Fibroblast of skin of abdomen (primary cell): ENCODE results near the gene AP5M1. TPM values are rescaled to one million over a fixed set of nuclear protein-coding genes. Genes with fewer than 3 reads are reported as not detected.
"Not testable (repeated sequence)": the region's sequence is repeated elsewhere in the genome, so short reads cannot be mapped to it uniquely, and the experiment has no call there.

Experiments
- DNase-seq: peaks from one replicate; pipeline ENCODE4 v3.0.0-alpha.2; 2013
- polyA plus RNA-seq, 2 experiments: library from polyadenylated mRNA; unstranded; fragments of 120-200 nt; gene quantifications; one replicate each; pipeline ENCODE4 v1.2.1, GENCODE V29; 2013; ENCODE audit not compliant: insufficient read length in 2 of 2

The AP5M1 gene, protein sequence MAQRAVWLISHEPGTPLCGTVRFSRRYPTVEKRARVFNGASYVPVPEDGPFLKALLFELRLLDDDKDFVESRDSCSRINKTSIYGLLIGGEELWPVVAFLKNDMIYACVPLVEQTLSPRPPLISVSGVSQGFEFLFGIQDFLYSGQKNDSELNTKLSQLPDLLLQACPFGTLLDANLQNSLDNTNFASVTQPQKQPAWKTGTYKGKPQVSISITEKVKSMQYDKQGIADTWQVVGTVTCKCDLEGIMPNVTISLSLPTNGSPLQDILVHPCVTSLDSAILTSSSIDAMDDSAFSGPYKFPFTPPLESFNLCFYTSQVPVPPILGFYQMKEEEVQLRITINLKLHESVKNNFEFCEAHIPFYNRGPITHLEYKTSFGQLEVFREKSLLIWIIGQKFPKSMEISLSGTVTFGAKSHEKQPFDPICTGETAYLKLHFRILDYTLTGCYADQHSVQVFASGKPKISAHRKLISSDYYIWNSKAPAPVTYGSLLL
- polyA plus RNA-seq (2013, experiment 1 of 2; ENCODE audit: insufficient read length) = 28.1 TPM
- 28.2 TPM for polyA plus RNA-seq (2013, experiment 2 of 2; ENCODE audit: insufficient read length)

DNA sequence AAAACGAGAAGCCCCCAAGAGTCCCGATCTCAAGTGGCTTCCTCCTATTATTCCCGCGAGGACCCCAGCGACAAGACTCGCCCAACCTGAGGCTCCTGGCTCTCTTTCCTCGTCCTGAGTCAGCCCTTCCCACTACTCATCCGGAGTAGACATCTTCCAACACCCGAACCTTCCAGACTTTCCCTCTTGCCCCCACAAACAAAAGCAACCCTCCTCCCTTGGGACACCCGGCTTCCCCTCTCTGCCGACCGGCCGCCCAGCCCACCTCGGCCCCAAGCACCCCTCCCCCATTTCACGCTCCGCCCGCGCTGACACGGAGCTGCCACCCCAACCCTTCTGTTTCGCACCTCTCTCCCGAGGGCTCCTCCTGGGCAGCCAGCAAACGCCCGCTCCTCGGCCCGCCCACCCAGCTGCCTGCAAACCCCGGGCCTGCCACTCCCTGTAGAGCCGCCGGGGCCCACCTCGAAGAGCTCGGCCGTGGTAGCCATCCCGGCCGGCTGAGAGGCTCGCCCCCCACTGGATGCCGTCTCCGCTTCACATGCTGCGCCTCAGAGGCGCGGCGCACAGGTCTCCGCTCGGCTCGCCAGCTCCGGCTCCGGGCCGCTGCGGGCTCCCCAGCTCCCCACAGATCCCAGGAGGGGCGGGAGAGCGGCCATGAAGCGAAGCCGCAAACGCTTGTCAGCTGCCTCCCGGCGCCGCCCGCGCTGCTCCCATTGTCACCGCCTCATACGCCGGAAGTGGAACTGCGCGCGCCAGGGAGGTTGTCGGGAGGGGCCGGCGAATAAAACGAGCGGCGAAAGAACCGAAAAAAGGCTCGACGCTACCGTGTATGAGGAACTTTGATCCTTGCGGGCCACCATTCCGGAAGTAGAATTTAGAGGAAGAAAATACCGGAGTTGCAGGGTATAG is at the start of gene AP5M1, which contains the start of gene EXOC5:
Gene AP5M1 (plus strand): TSS at position 811 of the 909 bp plus-strand sequence. CDS start 344 bp downstream, outside the sequence.
Gene EXOC5 (minus strand): TSS at position 745 of the 909 bp plus-strand sequence. CDS start 257 bp downstream, at position 488.
- DNase-seq = peak; percentile 92

DNA sequence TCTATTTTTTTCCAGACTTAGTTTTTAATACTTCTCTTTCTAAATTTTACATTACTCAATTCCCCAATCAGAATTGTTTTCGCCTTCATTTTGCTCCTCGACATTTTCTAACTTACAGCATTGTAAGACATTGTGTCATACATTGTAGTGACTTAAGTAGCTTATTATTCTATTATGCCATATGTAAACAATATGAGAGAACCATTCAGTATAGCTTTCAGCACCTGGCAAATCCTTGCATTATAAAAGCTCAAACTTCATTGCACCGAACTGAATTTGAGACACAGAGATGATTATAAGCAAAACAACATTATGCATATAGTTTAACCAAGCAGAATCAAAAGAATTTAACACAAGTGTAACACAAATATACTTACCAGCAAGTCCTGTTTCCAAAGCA is 46.8 kb upstream of the AP5M1 start:
- no peak for DNase-seq

DNA sequence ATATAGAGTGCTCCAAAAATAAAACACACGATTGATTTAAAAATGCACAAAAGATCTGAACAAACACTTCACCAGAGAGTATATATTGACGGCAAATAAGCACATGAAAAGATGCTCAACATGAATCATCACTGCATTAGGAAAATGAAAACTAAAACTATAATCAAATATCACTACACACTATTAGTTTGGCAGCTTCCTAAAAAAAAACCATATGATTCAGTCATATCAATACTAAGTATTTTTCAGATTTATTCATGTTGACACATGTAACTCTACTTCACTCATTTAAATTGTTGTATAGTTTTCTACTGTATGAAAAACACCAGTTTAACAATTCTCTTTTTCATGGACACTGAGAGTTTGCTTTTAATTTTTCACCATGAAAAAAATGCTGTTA is 41.7 kb upstream of the AP5M1 start:
- no peak for DNase-seq

DNA sequence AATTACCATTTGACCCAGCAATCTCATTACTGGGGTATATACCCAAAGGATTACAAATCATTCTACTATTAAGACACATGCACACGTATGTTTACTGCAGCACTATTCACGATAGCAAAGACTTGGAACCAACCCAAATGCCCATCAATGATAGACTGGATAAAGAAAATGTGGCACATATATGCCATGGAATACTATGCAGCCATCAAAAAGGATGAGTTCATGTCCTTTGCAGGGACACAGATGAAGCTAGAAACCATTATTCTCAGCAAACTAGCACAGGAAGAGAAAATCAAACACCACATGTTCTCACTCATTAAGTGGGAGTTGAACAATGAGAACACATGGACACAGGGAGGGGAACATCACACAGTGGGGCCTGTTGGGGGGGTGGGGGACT is 40.5 kb upstream of the AP5M1 start:
- DNase-seq = not testable (repeated sequence)

DNA sequence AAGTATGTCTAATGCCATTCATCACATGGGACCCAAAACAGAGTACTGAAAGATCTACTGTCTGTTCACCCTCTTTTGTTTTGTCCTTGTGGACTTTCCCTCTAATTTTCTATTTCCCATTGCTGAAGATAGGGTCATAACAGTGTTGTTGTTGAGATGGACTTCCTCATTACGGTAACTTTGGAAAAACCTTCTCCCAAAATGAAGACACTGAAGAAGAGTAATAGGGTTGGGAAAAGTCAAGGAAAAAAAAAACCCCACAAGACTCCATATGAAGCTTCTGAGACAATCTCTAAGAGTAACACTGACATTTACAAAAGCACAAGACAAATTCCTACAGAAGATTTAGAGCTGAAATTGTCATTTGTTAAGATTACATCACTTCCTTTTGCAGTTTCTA is 36.8 kb upstream of the AP5M1 start:
- DNase-seq = no peak

DNA sequence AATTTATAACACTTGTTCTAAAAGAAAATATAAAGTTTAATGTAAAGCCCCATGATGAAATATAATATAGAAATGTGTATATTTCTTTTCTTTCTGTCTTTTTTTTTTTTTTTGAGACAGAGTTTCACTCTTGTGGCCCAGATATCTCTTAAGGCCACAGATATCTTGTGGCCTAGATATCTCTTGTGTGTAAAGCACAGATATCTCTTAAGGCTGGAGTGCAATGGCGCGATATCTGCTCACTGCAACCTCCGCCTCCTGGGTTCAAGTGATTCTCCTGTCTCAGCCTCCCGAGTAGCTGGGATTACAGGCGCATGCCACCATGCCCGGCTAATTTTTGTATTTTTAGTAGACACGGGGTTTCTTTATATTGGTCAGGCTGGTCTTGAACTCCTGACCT is 28.7 kb upstream of the AP5M1 start:
- not testable (repeated sequence) for DNase-seq

DNA sequence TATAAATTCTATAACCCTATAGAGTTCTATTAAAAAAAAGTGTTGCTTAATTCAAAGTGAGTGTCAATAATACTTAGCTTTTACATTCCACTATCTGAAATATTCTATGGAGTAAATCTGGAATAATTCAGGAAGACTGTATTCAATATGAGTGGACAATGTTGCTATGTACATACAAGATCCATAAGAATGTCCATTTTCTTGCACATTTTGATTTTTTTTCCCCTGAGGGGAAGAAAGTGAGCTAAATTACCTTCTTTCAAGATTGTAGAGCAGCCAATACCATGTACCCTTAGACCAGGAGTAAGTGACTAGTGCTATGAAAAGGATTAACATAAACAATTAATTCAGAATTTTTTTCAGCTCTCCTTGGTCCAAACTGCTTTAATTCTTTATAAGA is 25.5 kb upstream of the AP5M1 start:
- no peak for DNase-seq

DNA sequence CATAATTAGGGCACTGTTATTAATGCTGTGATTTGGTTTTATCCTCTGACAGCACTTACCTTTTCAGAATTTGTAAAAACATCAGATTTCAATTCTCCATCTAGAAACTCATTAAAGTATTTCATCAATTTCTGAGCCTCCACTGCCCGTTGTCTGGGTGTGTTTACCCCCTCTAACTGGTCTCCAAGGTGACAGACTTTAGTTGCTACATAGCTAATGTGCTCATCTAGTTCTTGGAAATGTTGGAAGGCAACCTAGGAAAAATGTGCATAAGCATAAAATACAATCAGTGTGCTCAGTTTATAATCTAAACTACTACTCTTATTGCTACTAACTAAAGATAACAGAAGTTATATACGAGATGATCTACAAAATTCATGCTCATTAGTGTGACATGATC is 24.7 kb upstream of the AP5M1 start:
- no peak for DNase-seq

DNA sequence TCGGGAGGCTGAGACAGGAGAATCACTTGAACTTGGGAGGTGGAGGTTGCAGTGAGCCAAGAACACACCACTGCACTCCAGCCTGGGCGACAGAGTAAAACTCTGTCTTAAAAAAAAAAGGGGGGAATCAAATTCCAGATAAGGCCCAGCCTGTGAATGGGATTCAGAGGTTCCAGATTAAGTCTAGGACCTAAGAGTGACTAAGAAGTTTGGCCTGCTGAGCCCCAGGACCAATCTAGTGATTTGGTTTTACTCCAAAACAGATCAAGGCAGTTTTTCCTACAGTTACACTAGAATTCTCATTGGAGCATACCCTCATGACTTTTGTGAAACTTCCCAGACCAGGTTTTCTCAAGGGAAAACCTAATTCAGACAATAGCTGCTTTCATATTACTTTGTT is 22.8 kb upstream of the AP5M1 start:
- DNase-seq = no peak

DNA sequence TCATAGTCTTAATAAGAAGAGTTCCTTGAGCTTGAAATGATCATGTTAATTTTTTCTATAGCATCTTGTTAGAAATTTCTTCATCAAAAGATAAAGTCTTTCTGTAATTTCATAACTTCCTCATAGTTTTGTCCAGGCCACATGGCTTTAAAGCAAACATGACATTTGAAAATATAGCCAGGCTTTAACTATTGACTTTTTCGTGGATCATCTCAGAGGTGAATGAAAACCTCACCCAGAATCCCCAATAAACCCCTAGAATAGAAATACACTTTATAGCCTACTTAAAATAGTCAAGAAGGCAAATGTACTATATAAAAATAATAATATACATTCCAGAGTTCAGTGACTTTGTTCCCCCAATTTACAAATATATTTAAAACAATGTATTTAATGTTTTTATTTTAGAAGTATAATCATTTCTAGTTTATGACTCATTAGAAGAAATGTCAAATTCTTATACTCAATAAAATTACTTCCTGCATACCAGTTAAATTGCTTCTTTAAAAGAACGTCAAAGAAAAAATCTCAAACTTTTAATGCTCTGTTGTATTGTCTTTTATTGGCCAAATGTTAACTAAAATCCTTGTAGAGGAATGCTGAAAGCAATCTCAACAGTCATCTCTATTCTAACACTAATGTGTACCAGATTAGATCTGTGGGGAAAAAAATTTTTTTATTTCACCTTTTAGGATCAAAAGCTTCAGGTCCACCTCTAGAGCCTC is 21.7 kb upstream of the AP5M1 start:
- DNase-seq = peak; percentile 30

DNA sequence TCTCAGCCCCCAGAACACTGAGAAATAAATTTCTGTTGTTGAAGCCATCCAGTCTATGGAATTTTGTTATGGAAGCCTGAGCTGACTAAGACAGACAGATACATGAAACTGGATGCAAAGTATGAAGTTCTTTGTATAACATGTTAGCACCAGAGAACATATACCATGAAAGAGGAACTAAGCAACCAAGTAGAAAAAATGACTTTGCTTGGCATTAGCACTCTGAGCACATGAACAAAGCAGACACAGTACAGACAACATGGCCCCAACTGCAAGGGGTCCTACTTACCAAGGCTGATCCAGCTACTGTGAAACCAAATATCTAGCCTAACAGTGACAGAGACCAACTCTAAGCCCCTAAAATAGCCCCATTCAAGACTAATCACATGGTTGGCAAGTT is 13.9 kb upstream of the AP5M1 start:
- no peak for DNase-seq

DNA sequence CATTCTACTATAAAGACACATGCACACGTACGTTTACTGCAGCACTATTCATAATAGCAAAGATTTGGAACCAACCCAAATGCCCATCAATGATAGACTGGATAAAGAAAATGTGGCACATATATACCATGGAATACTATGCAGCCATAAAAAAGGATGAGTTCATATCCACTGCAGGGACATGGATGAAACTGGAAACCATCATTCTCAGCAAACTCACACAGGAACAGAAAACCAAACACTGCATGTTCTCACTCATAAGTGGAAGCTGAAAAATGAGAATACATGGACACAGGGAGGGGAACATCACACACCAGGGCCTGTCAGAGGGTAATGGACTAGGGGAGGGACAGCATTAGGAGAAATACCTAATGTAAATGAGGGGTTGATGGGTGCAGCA is 10.6 kb upstream of the AP5M1 start:
- not testable (repeated sequence) for DNase-seq

DNA sequence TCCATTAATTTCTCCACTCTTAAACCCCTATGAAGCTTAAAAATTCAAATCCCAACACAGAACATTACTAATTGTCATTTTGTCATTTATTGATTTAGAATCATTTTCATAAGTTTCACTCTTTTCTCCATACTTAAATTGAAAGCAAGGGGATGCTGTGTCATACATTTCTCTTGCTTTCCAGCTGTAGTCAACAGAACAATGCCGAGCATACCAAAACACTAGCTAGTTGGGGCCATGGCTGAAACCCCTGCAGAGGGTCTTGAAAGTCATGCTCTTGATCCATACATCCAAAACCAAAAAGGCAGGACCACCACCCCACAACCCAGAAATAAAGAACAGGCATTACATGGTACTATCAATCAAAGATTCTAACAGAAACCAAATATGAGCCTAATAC is 9.1 kb upstream of the AP5M1 start:
- no peak for DNase-seq

DNA sequence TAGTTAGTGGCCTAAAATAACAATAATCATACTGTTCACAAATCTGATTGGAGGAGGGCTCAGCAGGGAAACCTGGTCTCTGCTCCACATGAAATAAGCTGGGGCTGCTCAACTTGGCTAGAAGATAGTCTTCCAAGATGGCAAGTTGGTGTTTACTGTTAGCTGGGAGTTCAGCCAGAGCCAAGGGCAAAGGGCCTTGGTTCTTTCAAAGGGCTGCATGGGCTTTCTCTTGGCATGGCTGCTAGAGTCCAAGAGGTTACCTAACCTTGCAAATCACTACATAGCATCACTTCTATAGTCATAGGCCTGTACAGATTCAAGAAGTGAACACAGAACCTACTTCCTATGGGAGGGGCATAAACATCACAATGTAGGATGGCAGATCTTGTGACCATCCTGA is 7.2 kb upstream of the AP5M1 start:
- DNase-seq = no peak

DNA sequence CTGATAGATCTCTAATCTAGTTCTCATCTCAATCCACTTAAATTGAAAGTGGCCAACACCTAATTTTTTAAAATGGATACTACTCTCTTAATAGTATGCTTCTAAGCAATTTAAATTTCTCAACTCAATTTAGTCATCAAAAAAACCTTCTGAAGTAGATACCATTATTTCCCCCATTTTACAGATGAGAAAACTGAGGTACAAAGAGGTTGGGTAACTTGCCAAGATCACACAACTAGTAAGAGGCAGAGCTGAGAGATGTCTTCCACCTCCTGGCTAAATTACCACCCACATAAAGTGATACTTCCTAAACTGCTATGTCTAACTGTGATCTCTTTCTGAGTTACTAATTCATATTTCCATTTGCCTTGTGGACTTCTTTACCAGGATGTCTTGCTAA is 6.7 kb upstream of the AP5M1 start:
- DNase-seq = no peak

DNA sequence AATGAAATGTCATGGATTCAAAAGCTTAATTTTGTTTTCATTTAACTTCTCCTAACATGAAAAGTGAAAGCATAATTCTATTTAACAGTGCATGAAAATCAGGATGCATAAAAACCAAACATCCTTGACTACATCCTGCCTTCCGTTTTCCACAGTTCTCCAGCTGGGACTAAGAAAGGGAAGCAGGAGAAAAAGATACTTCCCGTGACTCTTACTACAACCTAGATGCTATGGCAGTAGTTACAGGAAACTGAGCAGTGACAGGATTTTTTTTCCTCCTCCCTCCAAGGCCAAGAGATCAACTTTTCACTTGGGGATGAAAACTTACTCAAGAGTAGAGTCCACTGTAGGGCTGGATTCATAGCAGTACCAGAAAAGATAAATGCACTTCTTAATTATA is 2.7 kb upstream of the AP5M1 start:
- peak; percentile 3 for DNase-seq

DNA sequence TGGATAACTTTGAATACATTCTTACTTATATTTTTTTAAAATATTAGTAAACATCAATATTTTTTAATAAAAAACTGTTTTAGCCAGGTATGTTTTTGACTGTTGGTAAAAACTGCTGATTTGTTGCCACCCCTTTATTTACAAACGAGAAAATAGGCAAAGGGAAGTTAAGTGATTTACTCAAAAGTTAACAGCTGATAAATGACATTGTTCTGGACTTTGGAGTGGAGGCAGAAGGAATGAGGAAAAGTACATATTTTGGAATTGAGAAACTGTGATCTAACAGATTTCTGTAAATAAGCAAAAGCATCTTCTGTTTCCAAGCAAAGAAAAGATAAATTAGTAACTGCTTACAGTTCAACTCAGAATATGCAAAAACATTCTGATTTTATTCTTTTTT is 4.5 kb downstream of the AP5M1 start:
- no peak for DNase-seq

DNA sequence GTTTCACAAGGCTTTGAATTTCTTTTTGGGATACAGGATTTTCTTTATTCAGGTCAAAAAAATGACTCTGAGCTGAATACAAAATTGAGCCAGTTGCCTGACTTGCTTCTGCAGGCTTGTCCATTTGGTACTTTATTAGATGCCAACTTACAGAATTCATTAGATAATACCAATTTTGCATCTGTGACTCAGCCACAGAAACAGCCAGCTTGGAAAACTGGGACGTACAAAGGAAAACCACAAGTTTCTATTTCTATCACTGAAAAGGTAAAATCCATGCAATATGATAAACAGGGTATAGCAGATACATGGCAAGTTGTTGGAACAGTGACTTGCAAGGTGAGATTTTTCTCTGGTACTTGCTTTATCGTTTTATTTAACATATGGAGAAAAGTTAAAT is 5.8 kb downstream of the AP5M1 start:
- no peak for DNase-seq

DNA sequence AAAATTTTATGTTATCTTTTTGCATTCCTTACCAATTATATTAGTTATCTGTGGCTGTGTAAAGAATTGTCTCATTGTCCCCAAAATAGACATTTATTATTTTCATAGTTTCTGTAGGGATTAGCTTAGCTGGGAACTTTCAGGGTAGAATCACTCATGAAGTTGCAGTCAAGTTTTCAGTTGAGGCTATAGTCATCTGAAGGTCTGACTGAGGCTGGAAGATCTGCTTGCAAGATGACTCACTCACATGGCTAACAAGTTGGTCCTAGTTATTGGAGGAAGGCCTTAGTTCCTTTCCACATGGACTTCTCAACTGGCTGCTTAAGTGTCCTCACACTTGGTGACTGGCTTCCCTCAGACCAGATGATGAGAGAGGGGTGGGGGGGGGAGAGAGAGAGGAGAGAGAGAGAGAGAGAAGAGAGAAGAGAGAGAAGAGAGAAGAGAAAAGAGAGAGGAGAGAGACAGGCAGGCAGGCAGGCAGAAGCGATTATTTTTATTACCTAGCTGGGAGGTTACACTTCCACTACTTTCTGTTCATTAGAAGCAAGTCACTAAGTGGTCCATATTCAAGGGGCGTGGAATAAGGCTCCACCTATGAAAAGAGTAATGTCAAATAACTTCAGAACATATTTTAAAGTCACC is 6.4 kb downstream of the AP5M1 start:
- DNase-seq = no peak

DNA sequence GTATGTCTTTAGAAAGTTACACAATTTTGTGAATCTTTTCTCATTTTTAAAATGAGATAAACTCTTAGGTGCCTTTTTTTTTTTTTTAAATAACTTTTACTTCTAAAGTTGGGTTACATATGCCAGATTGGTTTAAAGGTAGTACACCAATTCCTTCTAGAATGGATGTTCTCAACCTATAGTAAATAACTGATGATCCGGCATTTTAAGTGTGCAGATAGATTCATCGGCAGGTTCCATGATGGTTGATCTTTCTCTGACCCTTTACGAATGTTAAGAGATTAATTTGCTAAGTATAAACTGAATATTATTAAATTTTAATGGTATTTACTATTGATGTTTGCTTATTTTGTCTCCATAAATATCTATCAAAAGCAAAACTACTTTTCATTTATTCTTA is 8.3 kb downstream of the AP5M1 start:
- no peak for DNase-seq

DNA sequence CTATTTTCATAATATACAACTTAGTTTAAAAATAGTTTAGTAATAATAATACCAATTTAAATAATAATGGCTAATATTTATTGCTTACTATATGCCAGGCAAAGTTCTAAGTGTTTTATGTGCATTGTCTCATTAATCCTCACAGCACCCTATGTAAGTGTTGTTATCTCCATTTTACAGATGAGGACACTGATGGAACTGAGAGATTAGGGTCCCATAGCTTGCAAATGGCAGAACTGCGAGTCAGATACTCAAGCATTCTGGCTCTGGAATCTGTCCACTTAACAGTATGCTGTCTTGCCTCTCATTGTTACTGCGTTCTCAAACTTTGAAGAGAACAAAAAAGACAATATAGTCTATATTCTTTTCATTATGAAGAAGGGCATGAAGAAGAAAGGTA is 19.0 kb downstream of the AP5M1 start:
- no peak for DNase-seq

DNA sequence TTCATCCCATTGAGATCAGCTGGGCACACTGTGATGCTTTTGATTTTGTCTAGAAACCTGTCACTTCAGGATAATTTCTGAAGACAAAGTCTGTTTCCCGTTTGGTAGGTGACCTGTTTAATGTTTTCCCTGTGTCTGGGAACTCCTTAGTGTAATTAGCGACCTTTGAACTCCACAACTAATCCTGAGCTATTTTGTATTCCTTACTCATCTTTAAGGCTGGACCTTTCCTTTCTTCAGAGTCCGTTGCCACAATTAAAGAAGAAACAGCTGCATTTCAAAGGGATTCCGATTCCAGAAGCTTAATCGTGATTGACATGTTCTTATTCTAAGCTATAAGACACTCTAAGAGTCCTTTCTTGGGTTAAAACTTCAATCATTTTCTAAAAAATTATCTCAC is 22.0 kb downstream of the AP5M1 start:
- DNase-seq = no peak
